ENCODE data around the gene ANKRD52.

ANKRD52 gene

GRCh38 chr12:56237552-56237951, 20.6 kb downstream of the ANKRD52 start:
- DNase-seq: no peak

- no peak for DNase-seq
Observed at GRCh38 chr12:56236985-56237384, 21.2 kb downstream of the ANKRD52 start.

- DNase-seq: no peak
Observed at GRCh38 chr12:56236091-56236490, 22.1 kb downstream of the ANKRD52 start.

- DNase-seq: no peak
Observed at GRCh38 chr12:56234746-56235436, 23.3 kb downstream of the ANKRD52 start.

GRCh38 chr12:56231184-56231582, 27.0 kb downstream of the ANKRD52 start:
- no peak for DNase-seq

GRCh38 chr12:56230432-56231183, 27.6 kb downstream of the ANKRD52 start:
- no peak for DNase-seq

- DNase-seq: no peak
Observed at GRCh38 chr12:56229916-56230431, 28.2 kb downstream of the ANKRD52 start, which contains the start of gene SLC39A5. Gene SLC39A5 (plus strand): TSS chr12:56230051. CDS start chr12:56231275, 1,224 bp downstream.

- DNase-seq: no peak
Observed at GRCh38 chr12:56229082-56229481, 29.1 kb downstream of the ANKRD52 start.

GRCh38 chr12:56224954-56225353, 33.2 kb downstream of the ANKRD52 start:
- DNase-seq: no peak

GRCh38 chr12:56224102-56224701, 34.0 kb downstream of the ANKRD52 start, which contains the start of gene NABP2:
Gene NABP2 (plus strand): TSS chr12:56224342. CDS start chr12:56224857, 515 bp downstream.
- peak; percentile 90 for DNase-seq

- no peak for DNase-seq
Observed at GRCh38 chr12:56223571-56224101, 34.5 kb downstream of the ANKRD52 start.

GRCh38 chr12:56222531-56222895, 35.7 kb downstream of the ANKRD52 start:
- no peak for DNase-seq

- DNase-seq: peak; percentile 89
Observed at GRCh38 chr12:56221757-56222530, 36.2 kb downstream of the ANKRD52 start, which contains the start of gene RNF41. Gene RNF41 (minus strand): TSS chr12:56221922. CDS start chr12:56214047, 7,875 bp downstream.

- no peak for DNase-seq
Observed at GRCh38 chr12:56221232-56221756, 36.9 kb downstream of the ANKRD52 start.

- DNase-seq: no peak
Observed at GRCh38 chr12:56220611-56221231, 37.5 kb downstream of the ANKRD52 start.

- DNase-seq: no peak
Observed at GRCh38 chr12:56219840-56220239, 38.3 kb downstream of the ANKRD52 start.

- DNase-seq: no peak
Observed at GRCh38 chr12:56216461-56216860, 41.7 kb downstream of the ANKRD52 start.

GRCh38 chr12:56213878-56214277, 44.3 kb downstream of the ANKRD52 start:
- DNase-seq: no peak

GRCh38 chr12:56212361-56212760, 45.8 kb downstream of the ANKRD52 start:
- no peak for DNase-seq

GRCh38 chr12:56208006-56208405, 50.2 kb downstream of the ANKRD52 start:
- no peak for DNase-seq

- peak; percentile 12 for DNase-seq
Observed at GRCh38 chr12:56206452-56207166, 51.6 kb downstream of the ANKRD52 start.
